Hepatic stellate cell (primary cell): ENCODE data around the gene VAT1L.
"Not testable (repeated sequence)": the region's sequence is repeated elsewhere in the genome, so short reads cannot be mapped to it uniquely, and the experiment has no call there.

Experiments
- DNase-seq: peaks from one replicate; pipeline ENCODE4 v3.0.0; 2011; ENCODE audit warnings: low spot score

VAT1L gene

GRCh38 chr16:77913738-77914253 is 125.4 kb downstream of the VAT1L start:
- no peak for DNase-seq

GRCh38 chr16:77916111-77916510 is 127.7 kb downstream of the VAT1L start:
- no peak for DNase-seq

- no peak for DNase-seq
These were observed 129.6 kb downstream of the VAT1L start for GRCh38 chr16:77917971-77918370.

- no peak for DNase-seq
These were observed 130.7 kb downstream of the VAT1L start for GRCh38 chr16:77918809-77919707.

GRCh38 chr16:77919761-77920415 is 131.5 kb downstream of the VAT1L start:
- no peak for DNase-seq

GRCh38 chr16:77920984-77921383 is 132.6 kb downstream of the VAT1L start:
- no peak for DNase-seq

- no peak for DNase-seq
These were observed 133.9 kb downstream of the VAT1L start for GRCh38 chr16:77922228-77922754.

- DNase-seq: no peak
These were observed 137.2 kb downstream of the VAT1L start for GRCh38 chr16:77925531-77925930.

- no peak for DNase-seq
These were observed 139.7 kb downstream of the VAT1L start for GRCh38 chr16:77928096-77928495.

GRCh38 chr16:77929004-77929403 is 140.6 kb downstream of the VAT1L start:
- no peak for DNase-seq

- DNase-seq: no peak
These were observed 142.7 kb downstream of the VAT1L start for GRCh38 chr16:77931058-77931457.

- DNase-seq: no peak
These were observed 149.2 kb downstream of the VAT1L start for GRCh38 chr16:77937473-77938149.

- DNase-seq: no peak
These were observed 150.5 kb downstream of the VAT1L start for GRCh38 chr16:77938913-77939312.

GRCh38 chr16:77939968-77940367 is 151.6 kb downstream of the VAT1L start:
- no peak for DNase-seq

- no peak for DNase-seq
These were observed 155.4 kb downstream of the VAT1L start for GRCh38 chr16:77943801-77944200.

- no peak for DNase-seq
These were observed 156.3 kb downstream of the VAT1L start for GRCh38 chr16:77944631-77945030.

GRCh38 chr16:77945126-77945525 is 156.8 kb downstream of the VAT1L start:
- no peak for DNase-seq

- no peak for DNase-seq
These were observed 158.5 kb downstream of the VAT1L start for GRCh38 chr16:77946823-77947222.

- not testable (repeated sequence) for DNase-seq
These were observed 159.2 kb downstream of the VAT1L start for GRCh38 chr16:77947590-77947989.

GRCh38 chr16:77948835-77949234 is 160.5 kb downstream of the VAT1L start:
- no peak for DNase-seq

- no peak for DNase-seq
These were observed 161.1 kb downstream of the VAT1L start for GRCh38 chr16:77949445-77949844.

- DNase-seq: no peak
These were observed 163.4 kb downstream of the VAT1L start for GRCh38 chr16:77951788-77952187.
